ENCODE results near the gene VSNL1. TPM values are rescaled to one million over a fixed set of nuclear protein-coding genes. Genes with fewer than 3 reads are reported as not detected.

VSNL1 gene
- total RNA-seq, 1 experiment from 2014 or later: 0.43 TPM

GRCh38 chr2:17664534-17664933 is 124.0 kb downstream of the VSNL1 start:
- no TSS peak for BruUV-seq (replicated peaks)
- no peaks in the 10 kb centered on the region for H3K4me1 ChIP-seq
- Mint-ChIP-seq H3K4me1 (ENCODE audit: low read depth, unreplicated experiment) (no peaks in the 10 kb centered on the region), H3K9me3 (ENCODE audit: unreplicated experiment) (no peaks in the 10 kb centered on the region), H3K27me3 (ENCODE audit: insufficient read depth, unreplicated experiment) (no peaks in the 10 kb centered on the region), H3K27ac (ENCODE audit: unreplicated experiment) (no peak overlapping the region), H3K36me3 (ENCODE audit: insufficient read depth, unreplicated experiment) (peaks cover 23% of the 10 kb centered on the region), H3K4me3 (ENCODE audit: unreplicated experiment) (no peak overlapping the region)
- H3K36me3 ChIP-seq (ENCODE audit: control insufficient read depth, insufficient read depth, low read length): no peaks in the 10 kb centered on the region
- no peak overlapping the region for H3K4me3 ChIP-seq (ENCODE audit: low read depth, low read length)
- ChIA-PET POLR2A (no interaction called here), CTCF (no interaction called here)
- intact Hi-C loops (cut with micrococcal nuclease; ENCODE audit: unreplicated experiment): no loop called here
- no peak for DNase-seq
- TF ChIP-seq CTCF (IDR thresholded peaks at IDR 0.05; ENCODE audit: insufficient read depth in 1 of 2, low read depth in 1 of 2, low read length in 1 of 2, severe bottlenecking in 1 of 2, unreplicated experiment in 1 of 2): no peak
- H3K9me3 ChIP-seq: no peaks in the 10 kb centered on the region
- no peaks in the 10 kb centered on the region for H3K27me3 ChIP-seq (replicated peaks; ENCODE audit: control insufficient read depth, insufficient read depth, low read length)

GRCh38 chr2:17667898-17668297 is 127.4 kb downstream of the VSNL1 start:
- Histone ChIP-seq H3K4me3 (ENCODE audit: low read depth, low read length) (no peak overlapping the region), H3K4me1 (no peaks in the 10 kb centered on the region), H3K27me3 (replicated peaks; ENCODE audit: control insufficient read depth, insufficient read depth, low read length) (no peaks in the 10 kb centered on the region), H3K36me3 (ENCODE audit: control insufficient read depth, insufficient read depth, low read length) (no peaks in the 10 kb centered on the region), H3K9me3 (no peaks in the 10 kb centered on the region)
- no peaks in the 10 kb centered on the region for H3K9me3 Mint-ChIP-seq (ENCODE audit: unreplicated experiment)
- no TSS peak for BruUV-seq (replicated peaks)
- DNase-seq: no peak
- no peaks in the 10 kb centered on the region for H3K27me3 Mint-ChIP-seq (ENCODE audit: insufficient read depth, unreplicated experiment)
- no peaks in the 10 kb centered on the region for H3K4me1 Mint-ChIP-seq (ENCODE audit: low read depth, unreplicated experiment)
- no peak overlapping the region for H3K4me3 Mint-ChIP-seq (ENCODE audit: unreplicated experiment)
- TF ChIP-seq CTCF (IDR thresholded peaks at IDR 0.05; ENCODE audit: insufficient read depth in 1 of 2, low read depth in 1 of 2, low read length in 1 of 2, severe bottlenecking in 1 of 2, unreplicated experiment in 1 of 2): no peak
- CTCF ChIA-PET: interaction anchor here (1.1 kb wide), 1 partner anchor 22 kb away, joined by 6 read pairs; no protein-coding TSS in a partner anchor
- POLR2A ChIA-PET: no interaction called here
- no peak overlapping the region for H3K27ac Mint-ChIP-seq (ENCODE audit: unreplicated experiment)
- H3K36me3 Mint-ChIP-seq (ENCODE audit: insufficient read depth, unreplicated experiment): peaks cover 21% of the 10 kb centered on the region
- intact Hi-C loops (cut with micrococcal nuclease; ENCODE audit: unreplicated experiment): no loop called here

GRCh38 chr2:17672583-17673317 is 132.3 kb downstream of the VSNL1 start:
- ChIA-PET CTCF (no interaction called here), POLR2A (no interaction called here)
- H3K4me3 Mint-ChIP-seq (ENCODE audit: unreplicated experiment): no peak overlapping the region
- H3K4me1 ChIP-seq: no peaks in the 10 kb centered on the region
- H3K27me3 ChIP-seq (replicated peaks; ENCODE audit: control insufficient read depth, insufficient read depth, low read length): no peaks in the 10 kb centered on the region
- no peaks in the 10 kb centered on the region for H3K4me1 Mint-ChIP-seq (ENCODE audit: low read depth, unreplicated experiment)
- H3K27me3 Mint-ChIP-seq (ENCODE audit: insufficient read depth, unreplicated experiment): no peaks in the 10 kb centered on the region
- no TSS peak for BruUV-seq (replicated peaks)
- intact Hi-C loops (cut with micrococcal nuclease; ENCODE audit: unreplicated experiment): no loop called here
- no peak overlapping the region for H3K4me3 ChIP-seq (ENCODE audit: low read depth, low read length)
- DNase-seq: no peak
- no peaks in the 10 kb centered on the region for H3K9me3 Mint-ChIP-seq (ENCODE audit: unreplicated experiment)
- H3K36me3 Mint-ChIP-seq (ENCODE audit: insufficient read depth, unreplicated experiment): peaks cover 43% of the 10 kb centered on the region
- H3K27ac Mint-ChIP-seq (ENCODE audit: unreplicated experiment): no peak overlapping the region
- no peaks in the 10 kb centered on the region for H3K36me3 ChIP-seq (ENCODE audit: control insufficient read depth, insufficient read depth, low read length)
- H3K9me3 ChIP-seq: no peaks in the 10 kb centered on the region
- TF ChIP-seq CTCF (IDR thresholded peaks at IDR 0.05; ENCODE audit: insufficient read depth in 1 of 2, low read depth in 1 of 2, low read length in 1 of 2, severe bottlenecking in 1 of 2, unreplicated experiment in 1 of 2): no peak
